HepG2 (cell line): ENCODE results near the gene TNS1. TPM values are rescaled to one million over a fixed set of nuclear protein-coding genes. Genes with fewer than 3 reads are reported as not detected.

Source experiments
- ATAC-seq: fragments of 200-7000 bp; cut with Tn5 transposase; 3 replicates; pipeline ENCODE4 v1.9.1; 2020; ENCODE audit warnings: mild to moderate bottlenecking, moderate library complexity
- BruUV-seq: library from RNA; stranded (reverse); fragments of 400-500 nt; replicated peaks from 2 replicates; lab custom pipeline; 2021; lab: Mats Ljungman, UMichigan
- CTCF ChIA-PET: fragments of 300-600 bp; formaldehyde crosslinking; extraction: SDS; loops from one replicate; lab custom pipeline; 2021; ENCODE audit warnings: low total read pairs, inconsistent platforms, low intra/inter-chr PET ratio; lab: Yijun Ruan, JAX
- POLR2A ChIA-PET: fragments of 350-600 bp; sonication (Branson Sonifier 250); formaldehyde crosslinking; loops from one replicate; lab custom pipeline; 2020; ENCODE audit warnings: antibody characterized with exemption, inconsistent platforms; lab: Yijun Ruan, JAX
- DNase-seq: peaks from one replicate; pipeline ENCODE4 v3.0.0-alpha.2; 2015; ENCODE audit warnings: low spot score
- FAIRE-seq: peaks from 3 replicates; lab custom pipeline; 2011; peaks lifted over from hg19 to GRCh38; lab: Jason Lieb, UNC
- H2AFZ ChIP-seq: one replicate; pipeline ENCODE4 v1.6.1; 2011; ENCODE audit warnings: low read length, inconsistent platforms
- H3K27ac ChIP-seq: fragments of 300-600 bp; 3 replicates; pipeline ENCODE4 v1.8.0; 2011; ENCODE audit warnings: mixed run types, mild to moderate bottlenecking, mixed read lengths, low read length, inconsistent platforms; ENCODE audit not compliant: insufficient read depth; ENCODE audit errors: extremely low read length
- H3K27me3 ChIP-seq, 2 experiments: fragments of 200-600 bp in 1 of 2; 2 replicates in 1 of 2; 3 replicates in 1 of 2; pipeline versions ENCODE4 v1.6.0 to v1.8.0; 2011; ENCODE audit warnings: low read length in 2 of 2, mild to moderate bottlenecking in 2 of 2, moderate library complexity in 2 of 2, inconsistent platforms in 1 of 2; ENCODE audit not compliant: insufficient read depth in 2 of 2, control insufficient read depth in 1 of 2
- H3K36me3 ChIP-seq, 2 experiments: fragments of 200-600 bp in 1 of 2; replicated peaks in 1 of 2; 2 replicates in 1 of 2; 3 replicates in 1 of 2; pipeline versions ENCODE4 v1.5.1 to v1.8.0; 2011; ENCODE audit warnings: low read length in 2 of 2, inconsistent platforms in 1 of 2; ENCODE audit not compliant: insufficient read depth in 2 of 2, control insufficient read depth in 1 of 2
- H3K4me1 ChIP-seq: 2 replicates; pipeline ENCODE4 v1.5.1; 2012; ENCODE audit warnings: low read length, inconsistent platforms; ENCODE audit not compliant: insufficient read depth
- H3K4me2 ChIP-seq: 2 replicates; pipeline ENCODE4 v1.6.0; 2011; ENCODE audit warnings: low read depth, low read length, inconsistent platforms
- H3K4me3 ChIP-seq, 3 experiments: fragments of 200-600 bp in 1 of 3; sonication (generic), shearing (Covaris generic) in 1 of 3; replicated peaks in 1 of 3; 2 replicates each; pipeline ENCODE4 v1.5.1; 2011 to 2016; ENCODE audit warnings: low read length in 3 of 3, inconsistent platforms in 2 of 3, low read depth in 2 of 3, mild to moderate bottlenecking in 2 of 3, control low read depth in 1 of 3, mixed read lengths in 1 of 3; ENCODE audit not compliant: insufficient read depth in 1 of 3
- H3K79me2 ChIP-seq: one replicate; pipeline ENCODE4 v1.6.1; 2011; ENCODE audit warnings: low read length, inconsistent platforms; ENCODE audit not compliant: insufficient read depth
- H3K9ac ChIP-seq: 2 replicates; pipeline ENCODE4 v1.6.0; 2011; ENCODE audit warnings: mild to moderate bottlenecking, low read depth, low read length, inconsistent platforms; ENCODE audit not compliant: insufficient read depth
- H3K9me3 ChIP-seq: 2 replicates; pipeline ENCODE4 v1.5.1; 2012; ENCODE audit warnings: mild to moderate bottlenecking, low read length
- H4K20me1 ChIP-seq: 2 replicates; pipeline ENCODE4 v1.6.0; 2011; ENCODE audit warnings: inconsistent platforms, mild to moderate bottlenecking, low read length, moderate library complexity; ENCODE audit not compliant: insufficient read depth
- ASH2L ChIP-seq: fragments of 300-600, 200-600 bp; sonication (generic); IDR thresholded peaks from 2 replicates; pipeline ENCODE4 v1.7.0; 2017; ENCODE audit warnings: low read depth, mild to moderate bottlenecking, moderate library complexity, mixed read lengths, low read length; ENCODE audit not compliant: insufficient read length
- CREM ChIP-seq, 2 experiments: sonication (generic) in 1 of 2; formaldehyde crosslinking in 1 of 2; IDR thresholded peaks; 2 replicates each; pipeline versions ENCODE4 v1.4.0 to v1.6.1; 2016 to 2020; ENCODE audit warnings: antibody characterized with exemption in 1 of 2, mild to moderate bottlenecking in 1 of 2, missing genetic modification reagents in 1 of 2
- KLF9 ChIP-seq: IDR thresholded peaks from 2 replicates; pipeline ENCODE4 v1.6.1; 2016; ENCODE audit warnings: low read depth
- SMC3 ChIP-seq: IDR thresholded peaks from 2 replicates; pipeline ENCODE4 v1.6.1; 2011; ENCODE audit warnings: low read length, improper control_type of control experiment
- WGBS: methylation state at CpG from one replicate; pipeline ENCODE4 v1.1.6; 2017; ENCODE audit warnings: low lambda C conversion rate; 5-methylcytosine and 5-hydroxymethylcytosine counted together
- in situ Hi-C: cut with HindIII; loops from 2 replicates; pipeline ENCODE4 v1.10.0; 2017; ENCODE audit warnings: low pct_unique_long_range_greater_than_20kb; ENCODE audit not compliant: extremely low pct_ligation_motif_present
- intact Hi-C: fragments of 100-400 bp; cut with micrococcal nuclease; formaldehyde crosslinking; loops from one replicate; pipeline ENCODE4 v1.10.0; 2022; ENCODE audit not compliant: unreplicated experiment
- polyA plus RNA-seq, 8 experiments: library from polyadenylated mRNA; depleted of rRNA in 3 of 8; stranded (reverse) in 7 of 8; unstranded in 1 of 8; fragments of >200 nt; fragmentation: Illumina TruSeq in 4 of 8; extraction: Trizol in 4 of 8; gene quantifications; 2 replicates each; pipeline versions ENCODE4 v1.2.1 to v1.2.3, GENCODE V29; 2011 to 2016; ENCODE audit warnings: low read depth in 4 of 8, missing spikeins in 1 of 8, mixed read lengths in 1 of 8; ENCODE audit not compliant: insufficient read depth in 1 of 8
- total RNA-seq, 5 experiments: library from RNA; depleted of rRNA; stranded (reverse); fragments of >200 nt; fragmentation: Illumina TruSeq; extraction: Trizol; gene quantifications; 2 replicates each; pipeline ENCODE4 v1.2.3, GENCODE V29; 2016; ENCODE audit warnings: low read depth in 1 of 5
- TF ChIP-seq, protein P1 (sequence below): sonication (generic); formaldehyde crosslinking; IDR thresholded peaks from 2 replicates; pipeline ENCODE4 v1.4.0; 2020; ENCODE audit warnings: missing genetic modification reagents, borderline replicate concordance

The TNS1 gene
- total and polyA plus RNA-seq, 2 of the 13 experiments (the other 11 are each of a cell fraction or from before 2014, with no cell fraction given) = 1.9 to 118 TPM

DNA sequence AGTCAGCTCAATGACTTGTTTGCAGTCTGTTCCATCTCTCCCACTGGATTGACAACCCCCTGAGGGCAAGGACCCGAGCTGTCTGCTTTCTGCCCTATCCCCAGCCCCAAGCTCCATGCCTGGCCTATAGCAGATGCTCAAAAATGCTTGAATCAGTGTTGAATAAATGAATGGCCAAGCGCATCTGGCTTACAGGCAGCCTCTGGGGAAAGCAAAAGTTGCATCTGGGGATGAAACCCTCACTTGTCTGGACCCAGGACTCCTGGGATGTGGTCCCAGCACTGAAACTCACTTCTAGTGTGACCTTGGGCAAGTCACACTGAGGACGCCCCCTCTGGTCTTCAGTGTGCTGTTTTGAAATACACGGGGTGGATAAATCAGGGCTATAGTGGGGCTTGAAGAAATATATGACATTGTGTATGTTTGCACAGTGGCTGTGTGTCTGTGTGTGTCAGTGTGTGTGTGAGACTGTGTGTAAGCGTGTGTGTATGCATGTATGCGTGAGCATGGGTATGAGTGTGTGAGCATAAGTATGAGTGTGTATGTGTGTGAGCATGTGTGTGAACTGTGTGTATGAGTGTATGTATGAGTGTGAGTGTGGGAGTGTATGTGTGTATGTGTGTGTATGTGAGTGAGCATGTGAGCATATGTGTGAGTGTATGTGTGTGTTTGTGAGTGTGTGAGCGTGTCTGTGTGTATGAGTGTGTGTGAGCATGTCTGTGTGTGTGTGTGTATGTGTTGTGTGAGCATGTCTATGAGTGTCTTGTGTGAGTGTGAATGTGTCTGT is 27.8 kb upstream of the TNS1 start (continued):
- no peak for TF ChIP-seq CREM (IDR thresholded peaks at IDR 0.05)
- TF ChIP-seq CREM (CRISPR knock-in tag; IDR thresholded peaks at IDR 0.05) = no peak

DNA sequence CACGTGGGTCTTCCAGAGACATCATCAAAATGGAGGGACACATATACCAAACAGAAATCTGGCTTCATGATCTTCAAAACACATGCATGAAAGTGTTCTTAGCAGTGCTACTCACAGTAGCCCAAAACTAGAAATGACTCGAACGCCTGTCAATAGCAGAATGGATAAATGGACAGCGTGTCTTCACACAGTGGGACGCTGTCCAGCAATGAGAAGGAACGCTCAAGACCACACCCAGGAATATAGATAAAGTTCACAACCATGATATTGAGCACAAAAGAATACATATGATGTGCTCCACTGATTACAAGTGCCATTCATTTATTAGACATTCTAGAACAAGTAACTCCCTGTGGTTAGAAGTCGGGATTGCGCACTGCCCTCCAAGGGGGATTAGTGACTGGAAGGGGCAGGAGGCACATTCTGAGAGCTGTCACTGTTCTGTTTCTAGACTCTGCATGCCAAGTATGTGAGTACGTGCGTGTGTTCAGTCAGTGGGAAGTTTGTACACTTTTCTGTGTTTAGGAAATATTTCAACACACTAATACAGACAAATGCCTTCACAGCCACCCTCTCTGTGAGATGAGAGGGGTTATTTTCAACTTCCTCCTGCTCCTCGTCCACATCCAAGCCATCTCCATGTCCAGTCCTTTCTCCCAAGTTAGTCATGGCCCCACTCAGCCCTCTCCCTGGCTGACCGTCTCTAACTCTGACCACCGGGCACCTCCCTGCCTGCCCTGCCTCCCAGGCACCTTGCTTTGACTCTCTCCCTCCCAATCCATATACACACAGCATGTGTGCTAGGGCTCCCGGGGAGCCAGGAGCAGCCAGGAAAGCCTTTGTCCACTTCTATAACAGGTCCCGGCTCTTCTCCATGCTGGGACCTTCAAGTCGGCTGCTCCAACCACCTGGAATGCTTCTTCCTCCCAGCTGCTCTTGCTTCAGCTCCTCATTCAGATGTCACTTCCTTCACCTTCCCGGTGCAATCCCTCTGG is 26.9 kb upstream of the TNS1 start:
- no TSS peak for BruUV-seq
- intact Hi-C loops = no loop called here

More for the DNA sequence above, 26.9 kb upstream of the TNS1 start:
- Histone ChIP-seq H3K27me3 (peaks cover 13 to 83% of the 10 kb centered on the region in 2 experiments), H3K4me2 (no peak overlapping the region), H3K4me1 (peaks cover 8% of the 10 kb centered on the region), H4K20me1 (no peaks in the 10 kb centered on the region), H3K4me3 (no peak overlapping the region), H2AFZ (no peak overlapping the region), H3K79me2 (no peaks in the 10 kb centered on the region), H3K36me3 (no peaks in the 10 kb centered on the region), H3K9ac (no peak overlapping the region), H3K27ac (no peak overlapping the region), H3K9me3 (no peaks in the 10 kb centered on the region)
- CTCF ChIA-PET = no interaction called here
- no peak for DNase-seq
- 19% methylated on average over 17 of the region's 17 CpGs for WGBS
- in situ Hi-C loops = loop anchor here (5.0 kb wide), 1 partner anchor 242 kb away; no protein-coding TSS in a partner anchor
- no peak for FAIRE-seq
- POLR2A ChIA-PET = no interaction called here
- ATAC-seq = no peak
- TF ChIP-seq KLF9 (CRISPR knock-in tag) (no peak), SMC3 (no peak), ASH2L (no peak)
- TF ChIP-seq, protein P1, sequence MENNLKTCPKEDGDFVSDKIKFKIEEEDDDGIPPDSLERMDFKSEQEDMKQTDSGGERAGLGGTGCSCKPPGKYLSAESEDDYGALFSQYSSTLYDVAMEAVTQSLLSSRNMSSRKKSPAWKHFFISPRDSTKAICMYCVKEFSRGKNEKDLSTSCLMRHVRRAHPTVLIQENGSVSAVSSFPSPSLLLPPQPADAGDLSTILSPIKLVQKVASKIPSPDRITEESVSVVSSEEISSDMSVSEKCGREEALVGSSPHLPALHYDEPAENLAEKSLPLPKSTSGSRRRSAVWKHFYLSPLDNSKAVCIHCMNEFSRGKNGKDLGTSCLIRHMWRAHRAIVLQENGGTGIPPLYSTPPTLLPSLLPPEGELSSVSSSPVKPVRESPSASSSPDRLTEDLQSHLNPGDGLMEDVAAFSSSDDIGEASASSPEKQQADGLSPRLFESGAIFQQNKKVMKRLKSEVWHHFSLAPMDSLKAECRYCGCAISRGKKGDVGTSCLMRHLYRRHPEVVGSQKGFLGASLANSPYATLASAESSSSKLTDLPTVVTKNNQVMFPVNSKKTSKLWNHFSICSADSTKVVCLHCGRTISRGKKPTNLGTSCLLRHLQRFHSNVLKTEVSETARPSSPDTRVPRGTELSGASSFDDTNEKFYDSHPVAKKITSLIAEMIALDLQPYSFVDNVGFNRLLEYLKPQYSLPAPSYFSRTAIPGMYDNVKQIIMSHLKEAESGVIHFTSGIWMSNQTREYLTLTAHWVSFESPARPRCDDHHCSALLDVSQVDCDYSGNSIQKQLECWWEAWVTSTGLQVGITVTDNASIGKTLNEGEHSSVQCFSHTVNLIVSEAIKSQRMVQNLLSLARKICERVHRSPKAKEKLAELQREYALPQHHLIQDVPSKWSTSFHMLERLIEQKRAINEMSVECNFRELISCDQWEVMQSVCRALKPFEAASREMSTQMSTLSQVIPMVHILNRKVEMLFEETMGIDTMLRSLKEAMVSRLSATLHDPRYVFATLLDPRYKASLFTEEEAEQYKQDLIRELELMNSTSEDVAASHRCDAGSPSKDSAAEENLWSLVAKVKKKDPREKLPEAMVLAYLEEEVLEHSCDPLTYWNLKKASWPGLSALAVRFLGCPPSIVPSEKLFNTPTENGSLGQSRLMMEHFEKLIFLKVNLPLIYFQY (CRISPR knock-in tag) = no peak
